Neural progenitor cell (in vitro differentiated cells): ENCODE measurements around the gene ENTREP3. TPM values are rescaled to one million over a fixed set of nuclear protein-coding genes. Genes with fewer than 3 reads are reported as not detected.

Source experiments
- DNase-seq: peaks from one replicate; pipeline ENCODE4 v3.0.0-alpha.2; 2016; ENCODE audit warnings: low spot score
- H2AFZ ChIP-seq: fragments of 200-600 bp; sonication (generic); replicated peaks from 2 replicates; pipeline ENCODE4 v1.6.1; 2016; ENCODE audit warnings: antibody characterized with exemption
- H3F3A ChIP-seq: fragments of 200-600 bp; sonication (generic); 2 replicates; pipeline ENCODE4 v1.6.1; 2016; ENCODE audit warnings: antibody characterized with exemption, low read depth
- H3K27ac ChIP-seq: fragments of 200-600 bp; sonication (generic); 2 replicates; pipeline ENCODE4 v1.5.1; 2016; ENCODE audit warnings: mild to moderate bottlenecking
- H3K27me3 ChIP-seq: fragments of 200-600 bp; sonication (generic); 2 replicates; pipeline ENCODE4 v1.6.1; 2016; ENCODE audit warnings: mild to moderate bottlenecking, moderate library complexity
- H3K36me3 ChIP-seq: fragments of 200-600 bp; sonication (generic); 2 replicates; pipeline ENCODE4 v1.5.1; 2016
- H3K4me1 ChIP-seq: fragments of 200-600 bp; sonication (generic); 2 replicates; pipeline ENCODE4 v1.6.1; 2016; ENCODE audit warnings: mixed run types
- H3K4me2 ChIP-seq: fragments of 200-600 bp; sonication (generic); 2 replicates; pipeline ENCODE4 v1.6.1; 2016
- H3K4me3 ChIP-seq: fragments of 200-600 bp; sonication (generic); 2 replicates; pipeline ENCODE4 v1.5.1; 2016
- H3K79me2 ChIP-seq: fragments of 200-600 bp; sonication (generic); 2 replicates; pipeline ENCODE4 v1.6.1; 2016; ENCODE audit warnings: low read depth
- H3K9ac ChIP-seq: fragments of 200-600 bp; sonication (generic); 2 replicates; pipeline ENCODE4 v1.6.1; 2016
- H3K9me3 ChIP-seq: fragments of 200-600 bp; sonication (generic); 2 replicates; pipeline ENCODE4 v1.5.1; 2016; ENCODE audit warnings: low read depth
- H4K20me1 ChIP-seq: fragments of 200-600 bp; sonication (generic); 2 replicates; pipeline ENCODE4 v1.6.1; 2016; ENCODE audit warnings: low read depth
- H3K27ac Mint-ChIP-seq: 3 replicates; pipeline ENCODE4 v1.8.0; 2021; ENCODE audit warnings: mixed read lengths
- H3K27me3 Mint-ChIP-seq: 2 replicates; pipeline ENCODE4 v1.8.0; 2022; ENCODE audit warnings: low read depth, mild to moderate bottlenecking, inconsistent platforms, moderate library complexity, mixed read lengths; ENCODE audit not compliant: insufficient read depth
- H3K36me3 Mint-ChIP-seq: 3 replicates; pipeline ENCODE4 v1.8.0; 2021; ENCODE audit warnings: mixed read lengths
- H3K4me1 Mint-ChIP-seq: 3 replicates; pipeline ENCODE4 v1.8.0; 2021; ENCODE audit warnings: mixed read lengths
- H3K4me3 Mint-ChIP-seq: 3 replicates; pipeline ENCODE4 v1.8.0; 2021; ENCODE audit warnings: mild to moderate bottlenecking, moderate library complexity, mixed read lengths
- H3K9me3 Mint-ChIP-seq: 3 replicates; pipeline ENCODE4 v1.8.0; 2020; ENCODE audit warnings: mixed read lengths
- EZH2 ChIP-seq: fragments of 200-600 bp; sonication (generic); IDR thresholded peaks from 2 replicates; pipeline ENCODE4 v1.6.1; 2017; ENCODE audit warnings: antibody characterized with exemption, mild to moderate bottlenecking, moderate library complexity
- EZH2phosphoT487 ChIP-seq: fragments of 200-600 bp; sonication (generic); IDR thresholded peaks from 2 replicates; pipeline ENCODE4 v1.6.1; 2017; ENCODE audit warnings: antibody characterized with exemption
- total RNA-seq: library from RNA; depleted of rRNA; stranded (reverse); fragments of >200 nt; gene quantifications from 2 replicates; pipeline ENCODE4 v1.2.3, GENCODE V29; 2015; ENCODE audit warnings: low replicate concordance
- TF ChIP-seq, protein P1 (sequence below): fragments of 200-600 bp; sonication (generic); IDR thresholded peaks from 2 replicates; pipeline ENCODE4 v1.5.1; 2017; ENCODE audit warnings: antibody characterized with exemption, mild to moderate bottlenecking

The ENTREP3 gene
- total RNA-seq, 1 donor from 2014 or later = 4.8 TPM

DNA sequence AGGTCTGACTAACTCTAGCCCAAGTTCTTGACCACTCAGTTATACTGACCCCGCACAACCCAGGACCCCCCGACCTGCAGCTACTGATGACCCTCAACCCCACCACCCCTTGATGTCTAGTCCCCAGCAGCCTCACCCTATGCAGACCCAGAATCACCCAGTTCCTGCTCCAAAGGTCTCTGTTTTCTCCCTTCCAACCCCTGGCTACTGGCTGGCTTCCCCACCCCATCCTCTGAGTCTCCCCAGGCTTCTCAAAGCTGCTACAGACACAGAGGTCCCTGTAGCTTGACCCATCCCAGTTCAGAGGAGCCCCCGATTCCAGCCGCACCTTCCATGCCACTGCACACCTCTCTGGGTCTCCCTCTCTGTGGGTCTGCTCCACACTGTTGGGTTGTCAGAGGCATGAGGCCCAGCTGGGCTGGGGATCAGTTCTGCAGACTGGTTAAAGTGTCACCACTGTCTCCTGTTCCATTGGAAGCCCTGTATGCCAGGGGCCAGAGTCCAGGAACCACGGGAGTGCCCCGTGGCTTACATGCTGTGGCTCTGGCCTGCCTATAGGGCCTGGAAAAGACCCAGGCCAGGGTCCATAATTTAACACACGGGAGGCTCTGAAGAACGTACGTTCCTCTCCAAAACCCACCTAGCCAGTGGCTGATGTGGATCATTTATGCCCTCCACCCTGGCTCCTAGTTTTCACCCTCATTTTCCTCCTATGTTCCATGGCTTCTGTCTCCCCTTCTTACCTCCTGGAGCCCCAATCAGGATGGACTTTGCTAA, 45.5 kb upstream of the ENTREP3 start:
- Mint-ChIP-seq H3K4me3 (peak overlapping the region; percentile 44), H3K27ac (no peak overlapping the region)

DNA sequence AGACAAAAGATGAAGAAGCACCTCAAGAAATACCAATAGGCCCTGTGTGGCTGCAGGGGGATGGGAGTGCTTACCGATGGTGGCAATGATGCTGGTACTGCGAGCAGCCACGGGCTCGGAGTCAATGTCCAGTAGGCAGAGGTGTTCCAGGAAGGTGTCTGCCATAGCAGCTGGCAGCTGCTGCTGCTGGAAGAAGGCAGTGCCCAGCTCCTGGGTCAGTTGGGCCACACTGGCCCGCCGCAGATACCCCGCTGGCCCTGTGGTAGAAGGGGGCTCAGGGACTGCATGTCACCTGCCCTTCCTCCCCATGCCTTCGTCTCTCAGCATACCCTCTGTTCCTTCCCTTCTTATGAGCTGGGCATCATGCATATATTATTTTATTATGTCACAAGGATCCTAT, 44.7 kb upstream of the ENTREP3 start:
- TF ChIP-seq EZH2phosphoT487 (no peak), EZH2 (no peak)
- TF ChIP-seq, protein P1, sequence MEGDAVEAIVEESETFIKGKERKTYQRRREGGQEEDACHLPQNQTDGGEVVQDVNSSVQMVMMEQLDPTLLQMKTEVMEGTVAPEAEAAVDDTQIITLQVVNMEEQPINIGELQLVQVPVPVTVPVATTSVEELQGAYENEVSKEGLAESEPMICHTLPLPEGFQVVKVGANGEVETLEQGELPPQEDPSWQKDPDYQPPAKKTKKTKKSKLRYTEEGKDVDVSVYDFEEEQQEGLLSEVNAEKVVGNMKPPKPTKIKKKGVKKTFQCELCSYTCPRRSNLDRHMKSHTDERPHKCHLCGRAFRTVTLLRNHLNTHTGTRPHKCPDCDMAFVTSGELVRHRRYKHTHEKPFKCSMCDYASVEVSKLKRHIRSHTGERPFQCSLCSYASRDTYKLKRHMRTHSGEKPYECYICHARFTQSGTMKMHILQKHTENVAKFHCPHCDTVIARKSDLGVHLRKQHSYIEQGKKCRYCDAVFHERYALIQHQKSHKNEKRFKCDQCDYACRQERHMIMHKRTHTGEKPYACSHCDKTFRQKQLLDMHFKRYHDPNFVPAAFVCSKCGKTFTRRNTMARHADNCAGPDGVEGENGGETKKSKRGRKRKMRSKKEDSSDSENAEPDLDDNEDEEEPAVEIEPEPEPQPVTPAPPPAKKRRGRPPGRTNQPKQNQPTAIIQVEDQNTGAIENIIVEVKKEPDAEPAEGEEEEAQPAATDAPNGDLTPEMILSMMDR = no peak
- H2AFZ ChIP-seq = no peak overlapping the region

More for the DNA sequence above, 45.5 kb upstream of the ENTREP3 start:
- peaks cover 16% of the 10 kb centered on the region for H3K27me3 Mint-ChIP-seq
- TF ChIP-seq, protein P1 = no peak
- TF ChIP-seq EZH2 (no peak), EZH2phosphoT487 (no peak)
- Histone ChIP-seq H4K20me1 (no peaks in the 10 kb centered on the region), H3K4me2 (no peak overlapping the region), H3K9me3 (no peaks in the 10 kb centered on the region), H3K4me1 (no peaks in the 10 kb centered on the region), H3K36me3 (no peaks in the 10 kb centered on the region), H3K27ac (no peak overlapping the region), H3K27me3 (peaks cover 20% of the 10 kb centered on the region), H3K4me3 (no peak overlapping the region), H3K9ac (no peak overlapping the region), H3F3A (peaks cover 2% of the 10 kb centered on the region), H2AFZ (no peak overlapping the region), H3K79me2 (no peaks in the 10 kb centered on the region)
- no peaks in the 10 kb centered on the region for H3K36me3 Mint-ChIP-seq
- no peak for DNase-seq
- peaks cover under 1% of the 10 kb centered on the region for H3K9me3 Mint-ChIP-seq
- H3K4me1 Mint-ChIP-seq = peaks cover 11% of the 10 kb centered on the region

DNA sequence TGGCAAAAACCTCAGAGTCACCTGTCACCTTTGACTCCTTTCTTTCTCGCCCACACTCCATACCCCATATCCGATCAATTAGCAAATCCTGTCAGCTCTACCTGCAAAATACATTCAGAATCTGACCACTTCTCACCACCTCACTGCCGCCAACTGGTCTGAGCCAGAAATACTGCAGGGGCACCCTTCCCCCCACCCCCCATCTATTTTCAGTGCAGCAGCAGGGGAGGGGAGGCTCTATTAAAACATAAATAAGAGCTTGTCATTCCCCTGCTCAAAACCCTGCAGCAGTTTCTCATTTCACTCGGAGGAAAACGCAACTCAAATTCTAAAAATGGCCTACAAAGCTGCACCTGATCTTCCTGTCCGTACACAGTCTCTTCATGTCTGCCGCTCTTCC, 42.1 kb upstream of the ENTREP3 start:
- no peak overlapping the region for H3K4me3 Mint-ChIP-seq
- H3K27me3 Mint-ChIP-seq = peaks cover 20% of the 10 kb centered on the region
- peaks cover 5% of the 10 kb centered on the region for H3K9me3 Mint-ChIP-seq
- no peak for DNase-seq
- H3K27ac ChIP-seq = no peak overlapping the region
- H3F3A ChIP-seq = peaks cover 3% of the 10 kb centered on the region
- no peak overlapping the region for H3K4me2 ChIP-seq
- no peak overlapping the region for H3K27ac Mint-ChIP-seq
- no peaks in the 10 kb centered on the region for H3K79me2 ChIP-seq
- no peaks in the 10 kb centered on the region for H3K36me3 Mint-ChIP-seq
- peaks cover 51% of the 10 kb centered on the region for H3K27me3 ChIP-seq
- H4K20me1 ChIP-seq = no peaks in the 10 kb centered on the region
- peaks cover 6% of the 10 kb centered on the region for H3K4me1 Mint-ChIP-seq
- no peak overlapping the region for H3K4me3 ChIP-seq
- no peak overlapping the region for H3K9ac ChIP-seq
- H3K4me1 ChIP-seq = no peaks in the 10 kb centered on the region
- H3K36me3 ChIP-seq = no peaks in the 10 kb centered on the region
- H3K9me3 ChIP-seq = no peaks in the 10 kb centered on the region
- TF ChIP-seq EZH2phosphoT487 (no peak), EZH2 (no peak)
- TF ChIP-seq, protein P1 = no peak
- no peak overlapping the region for H2AFZ ChIP-seq

More for the DNA sequence above, 44.7 kb upstream of the ENTREP3 start:
- DNase-seq = no peak
- Histone ChIP-seq H4K20me1 (no peaks in the 10 kb centered on the region), H3K4me1 (no peaks in the 10 kb centered on the region), H3K79me2 (no peaks in the 10 kb centered on the region), H3F3A (peaks cover 3% of the 10 kb centered on the region), H3K4me3 (no peak overlapping the region), H3K36me3 (no peaks in the 10 kb centered on the region), H3K9me3 (no peaks in the 10 kb centered on the region), H3K27me3 (peaks cover 27% of the 10 kb centered on the region), H3K4me2 (no peak overlapping the region), H3K27ac (no peak overlapping the region), H3K9ac (no peak overlapping the region)
- Mint-ChIP-seq H3K27me3 (peaks cover 18% of the 10 kb centered on the region), H3K36me3 (no peaks in the 10 kb centered on the region), H3K27ac (peak overlapping the region; percentile 7), H3K4me3 (no peak overlapping the region), H3K9me3 (peaks cover 3% of the 10 kb centered on the region), H3K4me1 (peaks cover 6% of the 10 kb centered on the region)
